GM18907 (cell line): ENCODE results near the gene FAM110A.
A peak's percentile ranks its signal among the peaks of the same experiment; 100 is the strongest.
"Not testable (repeated sequence)": the region's sequence is repeated elsewhere in the genome, so short reads cannot be mapped to it uniquely, and the experiment has no call there.

Experiments used
- ATAC-seq: cut with Tn5 transposase; IDR thresholded peaks from one replicate; pipeline ENCODE4 v1.9.1; 2021; ENCODE audit warnings: mild to moderate bottlenecking, moderate library complexity; ENCODE audit not compliant: unreplicated experiment

The FAM110A gene

DNA sequence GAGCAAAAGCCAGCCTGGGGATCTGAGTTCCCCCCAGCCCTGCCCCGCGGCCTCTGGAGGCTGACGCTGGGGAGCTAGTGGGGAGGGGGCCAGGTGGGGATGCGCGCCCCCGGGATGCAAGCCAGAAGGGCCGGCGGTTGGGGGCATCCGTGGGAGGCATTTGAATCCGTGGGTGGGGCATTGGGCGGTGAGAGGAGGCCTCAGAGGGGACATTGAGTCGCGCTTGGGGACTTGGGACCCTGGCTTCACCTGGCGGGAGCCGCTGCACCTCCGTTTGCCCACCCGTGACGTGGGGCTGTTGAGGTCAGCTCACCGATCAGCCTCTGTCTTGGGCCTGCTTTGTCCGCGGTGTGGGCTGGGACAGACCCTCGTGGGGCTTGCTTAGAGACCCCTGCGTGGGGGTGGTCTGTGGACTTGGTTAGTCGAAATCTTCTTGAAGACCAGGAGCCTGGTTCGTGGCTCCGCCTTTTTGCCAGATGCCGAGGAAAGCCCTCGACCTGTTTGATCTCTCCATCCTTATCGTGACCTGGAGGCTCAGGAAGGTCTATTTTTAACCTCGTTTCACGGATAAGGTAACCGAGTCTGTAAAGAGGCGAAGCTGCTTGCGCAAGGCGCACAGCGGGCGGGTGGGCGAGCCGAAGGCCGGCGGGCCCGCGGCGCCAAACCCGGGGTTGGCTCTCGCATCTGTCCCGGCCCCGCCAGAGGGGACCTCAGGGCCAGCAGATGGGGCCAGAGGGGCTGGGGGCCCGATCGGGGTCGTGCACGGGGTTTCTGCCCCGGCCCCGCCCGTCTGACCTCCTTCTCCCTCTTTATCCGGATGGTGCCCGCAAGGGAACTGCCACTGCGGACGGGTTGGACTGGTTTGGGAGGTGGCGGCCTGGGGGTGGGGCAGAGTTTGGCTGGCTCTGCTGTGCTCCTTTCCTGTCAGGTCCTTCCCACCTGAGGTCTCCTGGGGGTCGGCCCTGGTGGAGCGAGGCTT lies 8.3 kb downstream of the FAM110A start:
- no peak for ATAC-seq

DNA sequence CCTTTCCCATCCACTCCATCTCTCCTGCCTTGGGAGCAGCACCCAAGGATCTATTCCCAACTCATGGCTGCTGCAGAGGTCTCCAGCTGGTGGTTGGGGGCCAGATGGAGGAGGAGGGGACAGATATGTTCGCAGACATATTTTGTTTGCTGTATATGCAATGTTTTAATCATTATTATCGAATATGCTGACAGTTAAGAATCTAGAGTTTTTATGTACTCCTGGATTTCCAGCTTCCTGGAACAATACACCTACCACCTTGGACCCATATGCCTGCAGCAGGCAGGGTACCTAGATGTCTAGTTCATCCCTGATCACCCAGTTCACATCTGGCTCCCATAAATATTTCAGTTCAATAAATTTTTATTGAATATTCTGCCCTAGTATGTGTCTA lies 9.0 kb downstream of the FAM110A start:
- no peak for ATAC-seq

DNA sequence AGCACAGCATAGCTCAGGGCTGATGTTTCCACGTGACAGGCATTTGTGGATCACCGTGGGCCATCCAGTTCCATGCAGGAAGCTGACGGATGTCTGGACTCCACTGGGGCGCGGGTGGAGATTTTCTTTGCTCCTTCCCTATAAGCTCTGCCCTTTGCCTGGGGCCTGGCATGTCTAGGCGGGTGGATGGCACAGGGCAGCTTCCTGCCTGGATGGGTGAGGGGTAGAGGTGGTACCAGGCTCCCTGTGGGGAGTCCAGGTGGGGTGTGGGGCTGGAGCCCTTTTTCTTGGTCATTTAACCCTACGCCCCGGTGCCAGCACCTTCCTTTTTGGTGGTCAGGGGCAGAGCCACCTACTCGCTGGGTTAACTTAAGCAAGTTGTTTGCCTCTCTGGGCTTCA lies 10.4 kb downstream of the FAM110A start:
- no peak for ATAC-seq

DNA sequence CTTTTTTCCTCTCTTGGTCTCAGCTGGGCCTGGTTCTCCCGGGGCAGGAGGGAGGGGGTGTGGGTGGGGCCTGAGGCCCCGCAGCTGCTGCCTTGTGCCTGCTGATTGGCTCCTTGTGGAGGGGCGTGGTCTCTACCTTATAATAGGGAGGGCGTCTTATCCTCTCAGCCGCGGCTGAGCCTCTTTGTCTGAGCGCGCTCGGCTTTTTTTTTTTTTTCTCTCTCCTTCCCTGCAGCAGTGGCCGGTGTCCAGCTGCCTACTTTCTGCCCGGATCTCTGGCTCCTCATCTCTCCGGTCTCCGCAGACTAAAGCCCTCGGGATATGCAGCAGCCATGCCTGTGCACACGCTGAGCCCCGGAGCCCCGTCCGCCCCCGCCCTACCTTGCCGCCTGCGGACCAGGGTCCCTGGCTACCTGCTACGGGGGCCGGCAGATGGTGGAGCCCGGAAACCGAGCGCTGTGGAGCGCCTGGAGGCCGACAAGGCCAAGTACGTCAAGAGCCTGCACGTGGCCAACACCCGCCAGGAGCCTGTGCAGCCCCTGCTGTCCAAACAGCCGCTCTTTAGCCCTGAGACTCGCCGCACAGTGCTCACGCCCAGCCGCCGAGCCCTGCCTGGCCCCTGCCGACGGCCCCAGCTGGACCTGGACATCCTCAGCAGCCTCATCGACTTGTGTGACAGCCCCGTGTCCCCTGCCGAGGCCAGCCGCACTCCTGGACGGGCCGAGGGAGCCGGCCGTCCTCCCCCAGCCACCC lies 11.1 kb downstream of the FAM110A start:
- peak; percentile 89 for ATAC-seq

DNA sequence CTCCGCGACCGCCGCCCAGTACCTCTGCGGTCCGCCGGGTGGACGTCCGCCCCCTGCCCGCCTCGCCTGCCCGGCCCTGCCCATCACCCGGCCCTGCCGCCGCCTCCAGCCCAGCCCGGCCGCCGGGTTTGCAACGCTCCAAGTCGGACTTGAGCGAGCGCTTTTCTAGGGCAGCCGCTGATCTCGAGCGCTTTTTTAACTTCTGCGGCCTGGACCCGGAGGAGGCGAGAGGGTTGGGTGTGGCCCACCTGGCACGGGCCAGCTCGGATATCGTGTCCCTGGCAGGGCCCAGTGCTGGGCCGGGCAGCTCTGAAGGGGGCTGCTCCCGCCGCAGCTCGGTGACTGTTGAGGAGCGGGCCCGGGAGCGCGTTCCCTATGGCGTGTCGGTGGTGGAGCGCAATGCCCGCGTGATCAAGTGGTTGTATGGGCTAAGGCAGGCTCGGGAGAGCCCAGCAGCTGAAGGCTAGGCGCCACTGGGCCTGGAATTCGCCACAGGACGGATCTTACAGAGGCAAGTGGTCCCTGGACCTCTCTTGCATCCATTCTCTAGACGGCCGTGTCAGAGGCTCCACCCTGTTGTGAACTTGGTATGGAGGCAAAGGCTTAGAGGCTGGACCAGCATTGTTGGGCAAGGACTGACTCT lies 11.8 kb downstream of the FAM110A start:
- no peak for ATAC-seq

DNA sequence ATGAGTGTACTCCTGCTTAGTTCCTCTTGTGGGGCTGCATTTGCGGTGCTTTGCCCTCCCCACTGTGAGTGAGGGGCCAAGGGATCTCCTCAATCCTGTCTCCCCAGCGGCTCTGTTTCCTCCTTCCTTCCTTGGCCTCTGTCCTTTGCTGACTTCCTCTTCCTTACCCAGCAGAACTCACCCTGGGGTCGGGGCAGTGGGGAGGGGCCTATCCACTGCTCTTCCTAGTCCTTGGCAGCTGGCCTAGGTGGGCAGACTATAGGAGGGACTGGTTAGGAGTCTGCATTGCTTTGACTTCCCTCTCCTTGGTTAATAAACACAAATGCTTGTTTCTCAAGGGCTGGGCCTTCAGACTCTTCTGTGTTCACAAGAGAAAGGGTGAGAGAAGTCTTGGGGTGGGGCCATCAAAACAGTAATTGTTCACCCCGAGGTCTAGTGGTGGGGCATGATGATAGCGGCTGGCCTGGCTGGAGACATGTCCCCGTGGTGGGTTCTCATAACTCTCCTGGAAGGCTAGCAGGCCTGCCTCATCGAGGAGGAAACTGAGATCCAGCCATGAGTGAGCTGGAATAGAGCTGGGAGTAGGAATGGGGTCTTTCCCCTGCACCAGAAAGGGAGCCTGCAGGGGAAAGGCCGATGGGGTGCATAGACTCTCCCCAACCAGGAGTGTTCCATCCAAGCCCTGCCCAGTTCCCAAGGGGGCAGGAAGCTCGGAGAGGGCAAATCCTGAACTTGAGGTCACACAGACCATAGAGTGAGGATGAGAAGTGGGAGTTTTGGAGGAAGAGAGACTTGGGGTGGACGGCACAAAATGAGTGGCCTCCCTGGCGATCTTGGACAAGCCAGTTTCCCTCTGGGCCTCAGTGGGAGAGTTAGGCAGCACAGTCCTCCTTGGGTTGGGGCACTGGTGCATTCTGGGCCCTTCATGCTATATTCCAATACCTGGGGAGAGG lies 12.7 kb downstream of the FAM110A start:
- no peak for ATAC-seq

DNA sequence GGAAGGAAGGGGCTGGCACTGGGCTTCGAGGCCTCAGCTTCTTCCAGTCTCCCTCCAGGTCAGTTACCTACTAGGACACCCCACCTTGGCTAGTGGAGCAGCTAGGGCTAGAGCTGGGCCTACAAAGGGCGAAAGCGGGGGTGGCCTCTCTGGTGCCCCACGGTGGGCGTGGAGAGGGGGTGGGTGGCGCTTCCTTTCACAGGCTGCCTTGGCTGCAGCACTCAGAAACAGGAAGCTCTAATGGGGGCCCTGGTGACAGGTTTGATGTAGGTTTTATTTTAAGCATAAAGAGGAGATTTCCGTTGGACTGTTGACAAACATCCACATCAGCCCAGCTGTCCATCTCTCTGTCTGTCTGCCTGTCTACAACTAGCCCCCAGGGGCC lies 13.4 kb downstream of the FAM110A start:
- ATAC-seq, result no peak

DNA sequence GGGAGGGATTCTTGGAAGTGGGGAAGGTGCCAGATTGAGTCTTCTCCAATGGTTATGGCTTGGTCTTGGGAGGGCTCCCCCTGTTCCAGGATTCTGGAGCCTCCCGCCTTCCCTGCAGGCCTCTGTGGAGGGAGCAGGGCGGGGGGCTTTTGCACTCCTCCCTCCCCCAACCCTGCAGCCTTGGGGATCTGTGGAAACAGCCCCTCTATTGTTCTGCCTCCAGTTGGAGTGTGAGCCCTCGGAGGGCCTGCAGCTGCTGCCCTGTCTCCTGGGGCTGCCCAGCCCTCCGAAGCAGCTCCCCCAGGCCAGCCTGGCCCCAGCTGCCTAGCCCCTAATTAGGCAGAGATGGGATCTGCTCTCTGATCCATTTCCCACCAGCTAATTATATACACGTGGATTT lies 14.7 kb downstream of the FAM110A start:
- no peak for ATAC-seq

DNA sequence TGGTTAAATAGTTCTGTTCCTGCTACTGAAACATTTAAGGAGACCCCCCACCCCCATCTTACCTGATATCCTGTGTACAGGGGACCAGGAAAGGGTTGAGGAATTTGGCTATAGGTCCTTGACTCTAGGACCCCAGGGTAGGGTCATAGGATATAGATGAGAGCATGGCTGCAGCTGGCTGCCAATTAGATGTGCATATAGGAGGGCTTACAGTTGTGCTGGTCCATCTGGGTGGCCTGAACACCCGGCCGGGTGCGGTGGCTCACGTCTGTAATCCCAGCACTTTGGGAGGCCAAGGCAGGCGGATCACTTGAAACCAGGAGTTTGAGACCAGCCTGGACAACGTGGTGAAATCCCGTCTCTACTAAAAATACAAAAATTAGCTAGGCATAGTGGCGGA lies 15.2 kb downstream of the FAM110A start:
- ATAC-seq, result not testable (repeated sequence)

DNA sequence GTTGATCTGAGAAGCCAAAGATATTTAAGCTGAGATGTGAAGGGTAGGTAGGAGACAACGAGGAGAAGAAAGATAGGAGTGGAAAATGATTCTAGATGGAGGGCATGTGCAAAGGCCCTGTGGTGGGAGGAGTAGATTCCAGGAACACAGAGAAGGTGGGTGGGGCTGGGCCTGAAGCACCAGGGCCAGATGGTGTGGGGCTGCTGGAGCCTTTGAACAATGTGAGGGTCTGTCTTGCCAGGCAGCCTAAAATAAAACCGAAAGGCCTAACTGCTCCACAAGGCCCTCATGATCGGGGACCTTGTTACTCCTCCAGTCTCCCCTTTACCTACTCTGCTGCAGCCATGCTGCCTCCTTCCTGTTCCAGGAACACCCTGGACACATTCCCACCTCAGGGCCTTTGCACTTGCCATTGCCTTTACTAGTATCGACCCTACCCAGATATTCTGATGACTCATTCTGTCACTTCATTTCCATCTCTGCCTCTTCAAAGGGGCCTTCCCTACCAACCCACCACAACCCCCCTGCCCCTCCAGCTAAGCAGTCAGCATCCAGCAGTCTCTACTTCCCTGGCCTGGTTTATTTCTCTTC lies 20.0 kb downstream of the FAM110A start:
- no peak for ATAC-seq

DNA sequence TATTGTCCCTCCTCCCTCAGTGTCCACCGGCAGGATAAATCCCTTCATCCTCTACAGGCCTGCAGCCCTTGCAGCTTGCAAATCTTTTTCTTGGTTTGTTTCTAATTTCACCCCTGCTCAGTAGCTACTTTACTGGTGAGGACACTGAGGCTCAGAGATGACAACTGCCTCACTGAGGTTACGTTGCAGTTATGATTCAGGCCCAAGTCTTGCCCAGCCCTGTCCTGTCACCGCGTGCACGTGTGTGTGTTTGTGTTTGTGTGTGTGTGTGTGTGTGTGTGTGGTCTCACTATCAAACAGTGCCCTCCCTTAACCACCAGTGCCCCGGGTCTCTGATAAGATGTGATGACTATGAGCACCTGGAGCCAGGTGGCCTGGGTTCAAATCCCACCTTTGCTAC lies 21.1 kb downstream of the FAM110A start:
- ATAC-seq, result no peak

DNA sequence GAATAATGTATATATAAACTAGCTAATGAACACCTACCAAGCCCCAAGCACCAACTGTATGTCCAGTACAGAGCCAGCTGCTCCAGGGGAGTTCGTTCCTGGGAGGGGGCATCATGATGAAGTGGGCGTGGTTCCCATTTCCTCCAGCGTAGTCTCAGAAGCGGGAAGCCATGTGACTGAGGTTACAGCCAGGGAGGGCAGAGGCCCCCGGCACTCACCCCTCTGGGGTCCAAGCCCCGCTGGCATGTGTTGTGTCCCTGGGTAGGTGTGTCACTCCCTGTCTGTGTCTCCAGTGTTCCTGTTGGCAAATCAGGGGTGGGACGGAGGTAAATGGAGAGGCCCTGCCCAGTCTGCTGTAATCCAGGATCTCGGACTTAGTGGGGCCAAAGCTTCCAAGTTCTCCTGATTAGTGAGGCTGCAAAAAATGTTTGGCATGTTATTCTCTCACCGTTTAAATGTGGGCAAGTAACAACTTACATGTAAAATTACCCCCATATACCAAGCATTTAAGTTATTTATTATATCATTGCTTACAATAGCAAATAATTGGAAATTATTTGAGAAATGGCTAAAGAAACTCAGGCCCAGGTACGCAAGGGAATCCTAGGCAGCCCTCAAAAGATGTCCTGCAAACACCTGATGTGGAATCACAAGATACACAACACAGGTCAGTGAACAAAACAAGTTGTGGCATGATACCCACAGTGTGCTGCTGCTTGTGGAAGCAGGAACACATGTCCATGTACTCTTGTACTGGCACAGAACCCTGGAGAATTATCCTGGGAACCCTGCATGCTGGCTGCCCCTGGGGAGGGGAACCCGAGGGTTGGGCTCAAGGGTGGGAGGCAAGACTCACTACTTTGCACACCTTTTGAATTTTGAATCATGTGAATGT lies 22.2 kb downstream of the FAM110A start:
- ATAC-seq, result no peak

DNA sequence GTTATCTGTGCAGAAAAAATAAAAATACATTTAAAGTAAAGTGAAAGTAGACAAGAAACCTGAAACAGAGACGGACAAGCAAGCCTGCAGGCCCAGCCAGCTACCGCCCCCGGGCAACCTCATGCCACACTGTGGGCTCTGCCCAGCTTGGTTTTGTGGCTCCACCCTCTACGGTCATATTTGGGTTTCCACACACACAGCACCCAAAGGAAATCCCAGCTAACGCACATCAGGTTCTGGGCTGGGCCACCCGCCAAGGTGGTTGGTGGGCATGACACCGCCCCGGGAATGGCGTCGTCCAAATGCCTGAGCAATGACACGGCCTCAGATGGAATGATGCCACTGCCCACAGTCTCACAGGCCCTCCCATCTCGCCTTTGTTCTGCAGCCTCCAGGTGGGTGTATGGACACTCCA lies 22.9 kb downstream of the FAM110A start:
- no peak for ATAC-seq

DNA sequence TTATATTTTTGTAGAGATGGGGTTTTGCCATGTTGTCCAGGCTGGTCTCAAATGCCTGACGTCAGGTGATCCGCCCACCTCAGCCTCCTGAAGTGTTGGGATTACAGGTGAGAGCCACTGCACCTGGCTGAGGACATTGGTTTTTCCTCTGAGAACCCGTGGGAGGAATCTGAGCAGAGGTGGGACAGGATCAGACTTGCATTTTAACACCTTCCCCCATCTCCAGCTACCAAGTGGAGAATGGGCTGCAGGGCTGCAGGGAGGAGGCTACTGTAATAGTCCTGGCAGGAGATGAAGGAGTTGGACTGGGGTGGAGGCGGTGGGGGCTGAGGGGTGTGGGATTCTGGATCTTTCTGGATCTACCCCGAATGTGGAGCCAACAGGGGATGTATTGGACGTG lies 24.5 kb downstream of the FAM110A start:
- ATAC-seq, result no peak

DNA sequence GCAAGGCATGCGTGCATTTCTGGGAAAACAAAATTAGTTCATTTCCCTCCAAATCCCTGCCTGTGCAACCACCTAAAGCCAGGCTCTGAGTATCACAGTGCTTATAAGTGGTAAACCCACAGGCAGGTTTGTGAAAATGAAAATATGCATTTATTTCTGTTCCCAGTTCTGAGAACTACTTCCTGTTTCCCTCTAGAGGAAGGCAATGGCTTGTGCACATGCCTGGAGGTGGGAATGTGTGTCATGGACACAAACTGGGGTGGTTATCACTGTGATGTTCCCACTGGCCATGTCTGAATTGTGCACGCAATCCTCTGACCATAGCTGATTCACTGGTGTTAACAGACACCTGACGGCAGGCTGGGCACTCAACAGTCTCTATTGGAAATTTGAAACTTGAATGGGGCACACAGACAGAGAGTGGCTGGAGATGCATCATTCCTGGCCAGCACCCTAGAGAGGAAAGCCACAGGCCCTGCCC lies 26.3 kb downstream of the FAM110A start:
- no peak for ATAC-seq

DNA sequence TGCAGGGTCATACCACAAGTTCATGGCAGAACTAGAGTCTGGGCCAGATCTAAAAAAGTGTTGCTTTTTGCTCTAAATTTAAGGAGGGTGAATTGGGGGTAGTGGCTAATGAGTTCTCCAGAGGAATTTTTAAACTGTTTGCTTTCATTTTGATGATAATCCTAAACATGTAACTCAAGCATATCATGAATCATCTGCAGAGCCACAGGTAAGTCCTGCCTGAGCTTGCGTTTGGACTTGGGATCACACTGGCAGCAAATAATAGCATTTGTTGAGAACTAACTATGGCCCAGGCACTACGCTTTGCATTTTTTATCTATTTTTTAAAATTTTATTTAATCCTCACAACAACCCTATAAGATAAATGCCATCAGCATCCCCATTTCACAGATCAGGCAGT lies 27.4 kb downstream of the FAM110A start:
- no peak for ATAC-seq

DNA sequence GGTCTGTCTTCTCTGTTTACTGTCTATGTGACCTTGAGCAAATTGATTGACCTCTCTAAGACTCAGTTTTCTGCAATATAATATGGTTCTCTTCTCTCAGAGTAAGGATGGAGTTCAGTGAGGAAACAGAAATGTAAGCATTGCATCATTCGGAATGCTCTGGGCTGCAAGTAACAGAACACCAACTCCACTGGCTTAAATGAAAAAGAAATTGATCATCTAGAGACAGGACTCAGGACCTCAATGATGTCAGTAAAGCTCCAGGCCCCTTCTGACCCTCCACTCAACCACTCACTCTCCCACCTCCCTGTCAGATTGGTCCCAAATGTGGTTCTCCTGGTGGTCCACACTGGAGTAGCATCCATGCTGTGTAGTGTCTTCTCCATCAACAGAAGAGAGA lies 31.9 kb downstream of the FAM110A start:
- no peak for ATAC-seq

DNA sequence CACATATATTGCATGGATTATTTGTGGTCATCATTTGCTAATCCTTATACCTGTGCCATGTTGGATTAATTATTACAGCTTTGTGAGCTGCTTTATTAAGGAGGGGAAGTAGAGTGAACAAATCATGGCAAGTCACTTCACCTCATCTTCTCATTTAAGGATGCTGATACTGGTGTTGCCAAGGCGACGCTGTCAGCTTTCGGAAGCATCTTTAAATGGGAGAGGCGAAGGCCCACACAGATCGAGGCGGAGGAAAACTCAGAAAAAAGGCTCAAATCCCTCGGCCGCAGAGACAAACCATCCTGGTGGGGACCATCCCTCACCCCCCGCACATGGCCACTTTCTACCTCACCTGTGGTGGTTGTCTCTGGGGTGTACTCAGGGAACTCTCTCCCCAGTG lies 34.8 kb downstream of the FAM110A start:
- ATAC-seq, result no peak

DNA sequence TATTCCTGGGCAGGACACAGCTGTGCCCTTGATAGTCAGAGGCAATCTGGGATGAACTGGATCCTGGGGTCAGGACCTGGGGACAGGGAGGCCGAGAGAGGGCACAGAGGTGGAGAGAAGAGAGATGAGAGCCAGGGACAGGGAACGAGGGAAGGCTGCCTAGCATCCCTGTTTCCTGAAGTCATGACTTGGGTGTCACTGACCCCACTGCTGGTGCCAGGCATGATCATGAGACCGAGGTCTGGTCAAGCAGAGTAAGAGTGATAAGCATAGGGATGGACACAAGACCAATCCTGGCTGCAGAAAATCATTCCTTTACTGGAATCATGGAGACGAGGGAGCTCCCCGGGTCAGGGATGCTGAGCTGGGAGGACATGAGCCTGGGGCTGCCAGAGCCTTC lies 36.1 kb downstream of the FAM110A start:
- no peak for ATAC-seq
